Measurements from ENCODE around the gene NPW.

DNA sequence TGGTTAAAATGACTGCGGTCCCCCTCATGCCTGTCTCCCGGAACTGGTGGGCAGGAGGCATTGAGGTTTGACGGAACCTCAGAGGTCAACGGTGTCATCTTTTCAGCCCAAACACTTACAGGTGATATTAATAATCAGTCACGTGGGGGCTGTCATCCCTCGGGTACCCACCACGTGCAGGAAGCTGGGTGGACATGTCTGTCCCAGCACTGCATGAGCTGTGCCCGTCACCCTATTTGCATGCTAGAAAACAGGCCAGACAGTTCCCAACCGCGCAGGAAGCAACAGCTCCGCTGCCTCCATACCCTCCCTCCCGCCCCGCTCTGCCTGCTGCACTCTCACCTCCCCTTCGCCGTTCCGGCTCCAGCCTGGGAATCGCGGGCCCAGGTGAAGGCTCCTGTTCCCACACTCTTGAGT, 28.4 kb upstream of the NPW start:
- TF ChIP-seq GLIS3 (CRISPR knock-in tag; IDR thresholded peaks at IDR 0.05) (no peak), SNAI2 (CRISPR knock-in tag; IDR thresholded peaks at IDR 0.05) (no peak), TOX (CRISPR knock-in tag; IDR thresholded peaks at IDR 0.05; ENCODE audit: borderline replicate concordance) (no peak), ZNF8 (CRISPR knock-in tag; IDR thresholded peaks at IDR 0.05) (no peak), ARNTL (CRISPR knock-in tag; IDR thresholded peaks at IDR 0.05; ENCODE audit: borderline replicate concordance, low read depth) (no peak)
- TF ChIP-seq, protein P1, sequence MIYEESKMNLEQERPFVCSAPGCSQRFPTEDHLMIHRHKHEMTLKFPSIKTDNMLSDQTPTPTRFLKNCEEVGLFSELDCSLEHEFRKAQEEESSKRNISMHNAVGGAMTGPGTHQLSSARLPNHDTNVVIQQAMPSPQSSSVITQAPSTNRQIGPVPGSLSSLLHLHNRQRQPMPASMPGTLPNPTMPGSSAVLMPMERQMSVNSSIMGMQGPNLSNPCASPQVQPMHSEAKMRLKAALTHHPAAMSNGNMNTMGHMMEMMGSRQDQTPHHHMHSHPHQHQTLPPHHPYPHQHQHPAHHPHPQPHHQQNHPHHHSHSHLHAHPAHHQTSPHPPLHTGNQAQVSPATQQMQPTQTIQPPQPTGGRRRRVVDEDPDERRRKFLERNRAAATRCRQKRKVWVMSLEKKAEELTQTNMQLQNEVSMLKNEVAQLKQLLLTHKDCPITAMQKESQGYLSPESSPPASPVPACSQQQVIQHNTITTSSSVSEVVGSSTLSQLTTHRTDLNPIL (CRISPR knock-in tag; IDR thresholded peaks at IDR 0.05; ENCODE audit: low read depth), result no peak
- TF ChIP-seq, protein P2, sequence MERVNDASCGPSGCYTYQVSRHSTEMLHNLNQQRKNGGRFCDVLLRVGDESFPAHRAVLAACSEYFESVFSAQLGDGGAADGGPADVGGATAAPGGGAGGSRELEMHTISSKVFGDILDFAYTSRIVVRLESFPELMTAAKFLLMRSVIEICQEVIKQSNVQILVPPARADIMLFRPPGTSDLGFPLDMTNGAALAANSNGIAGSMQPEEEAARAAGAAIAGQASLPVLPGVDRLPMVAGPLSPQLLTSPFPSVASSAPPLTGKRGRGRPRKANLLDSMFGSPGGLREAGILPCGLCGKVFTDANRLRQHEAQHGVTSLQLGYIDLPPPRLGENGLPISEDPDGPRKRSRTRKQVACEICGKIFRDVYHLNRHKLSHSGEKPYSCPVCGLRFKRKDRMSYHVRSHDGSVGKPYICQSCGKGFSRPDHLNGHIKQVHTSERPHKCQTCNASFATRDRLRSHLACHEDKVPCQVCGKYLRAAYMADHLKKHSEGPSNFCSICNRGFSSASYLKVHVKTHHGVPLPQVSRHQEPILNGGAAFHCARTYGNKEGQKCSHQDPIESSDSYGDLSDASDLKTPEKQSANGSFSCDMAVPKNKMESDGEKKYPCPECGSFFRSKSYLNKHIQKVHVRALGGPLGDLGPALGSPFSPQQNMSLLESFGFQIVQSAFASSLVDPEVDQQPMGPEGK (CRISPR knock-in tag; IDR thresholded peaks at IDR 0.05; ENCODE audit: borderline replicate concordance), result no peak
- TF ChIP-seq, protein P3, sequence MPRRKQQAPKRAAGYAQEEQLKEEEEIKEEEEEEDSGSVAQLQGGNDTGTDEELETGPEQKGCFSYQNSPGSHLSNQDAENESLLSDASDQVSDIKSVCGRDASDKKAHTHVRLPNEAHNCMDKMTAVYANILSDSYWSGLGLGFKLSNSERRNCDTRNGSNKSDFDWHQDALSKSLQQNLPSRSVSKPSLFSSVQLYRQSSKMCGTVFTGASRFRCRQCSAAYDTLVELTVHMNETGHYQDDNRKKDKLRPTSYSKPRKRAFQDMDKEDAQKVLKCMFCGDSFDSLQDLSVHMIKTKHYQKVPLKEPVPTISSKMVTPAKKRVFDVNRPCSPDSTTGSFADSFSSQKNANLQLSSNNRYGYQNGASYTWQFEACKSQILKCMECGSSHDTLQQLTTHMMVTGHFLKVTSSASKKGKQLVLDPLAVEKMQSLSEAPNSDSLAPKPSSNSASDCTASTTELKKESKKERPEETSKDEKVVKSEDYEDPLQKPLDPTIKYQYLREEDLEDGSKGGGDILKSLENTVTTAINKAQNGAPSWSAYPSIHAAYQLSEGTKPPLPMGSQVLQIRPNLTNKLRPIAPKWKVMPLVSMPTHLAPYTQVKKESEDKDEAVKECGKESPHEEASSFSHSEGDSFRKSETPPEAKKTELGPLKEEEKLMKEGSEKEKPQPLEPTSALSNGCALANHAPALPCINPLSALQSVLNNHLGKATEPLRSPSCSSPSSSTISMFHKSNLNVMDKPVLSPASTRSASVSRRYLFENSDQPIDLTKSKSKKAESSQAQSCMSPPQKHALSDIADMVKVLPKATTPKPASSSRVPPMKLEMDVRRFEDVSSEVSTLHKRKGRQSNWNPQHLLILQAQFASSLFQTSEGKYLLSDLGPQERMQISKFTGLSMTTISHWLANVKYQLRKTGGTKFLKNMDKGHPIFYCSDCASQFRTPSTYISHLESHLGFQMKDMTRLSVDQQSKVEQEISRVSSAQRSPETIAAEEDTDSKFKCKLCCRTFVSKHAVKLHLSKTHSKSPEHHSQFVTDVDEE (CRISPR knock-in tag; IDR thresholded peaks at IDR 0.05), result no peak
- TF ChIP-seq, protein P4, sequence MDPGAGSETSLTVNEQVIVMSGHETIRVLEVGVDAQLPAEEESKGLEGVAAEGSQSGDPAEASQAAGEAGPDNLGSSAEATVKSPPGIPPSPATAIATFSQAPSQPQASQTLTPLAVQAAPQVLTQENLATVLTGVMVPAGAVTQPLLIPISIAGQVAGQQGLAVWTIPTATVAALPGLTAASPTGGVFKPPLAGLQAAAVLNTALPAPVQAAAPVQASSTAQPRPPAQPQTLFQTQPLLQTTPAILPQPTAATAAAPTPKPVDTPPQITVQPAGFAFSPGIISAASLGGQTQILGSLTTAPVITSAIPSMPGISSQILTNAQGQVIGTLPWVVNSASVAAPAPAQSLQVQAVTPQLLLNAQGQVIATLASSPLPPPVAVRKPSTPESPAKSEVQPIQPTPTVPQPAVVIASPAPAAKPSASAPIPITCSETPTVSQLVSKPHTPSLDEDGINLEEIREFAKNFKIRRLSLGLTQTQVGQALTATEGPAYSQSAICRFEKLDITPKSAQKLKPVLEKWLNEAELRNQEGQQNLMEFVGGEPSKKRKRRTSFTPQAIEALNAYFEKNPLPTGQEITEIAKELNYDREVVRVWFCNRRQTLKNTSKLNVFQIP (CRISPR knock-in tag; IDR thresholded peaks at IDR 0.05; ENCODE audit: borderline replicate concordance, low read depth), result no peak
